ENCODE data around the gene GSDME.

The GSDME gene

GRCh38 chr7:24701261-24702235 is 55.7 kb downstream of the GSDME start:
- no peak for DNase-seq

DNA sequence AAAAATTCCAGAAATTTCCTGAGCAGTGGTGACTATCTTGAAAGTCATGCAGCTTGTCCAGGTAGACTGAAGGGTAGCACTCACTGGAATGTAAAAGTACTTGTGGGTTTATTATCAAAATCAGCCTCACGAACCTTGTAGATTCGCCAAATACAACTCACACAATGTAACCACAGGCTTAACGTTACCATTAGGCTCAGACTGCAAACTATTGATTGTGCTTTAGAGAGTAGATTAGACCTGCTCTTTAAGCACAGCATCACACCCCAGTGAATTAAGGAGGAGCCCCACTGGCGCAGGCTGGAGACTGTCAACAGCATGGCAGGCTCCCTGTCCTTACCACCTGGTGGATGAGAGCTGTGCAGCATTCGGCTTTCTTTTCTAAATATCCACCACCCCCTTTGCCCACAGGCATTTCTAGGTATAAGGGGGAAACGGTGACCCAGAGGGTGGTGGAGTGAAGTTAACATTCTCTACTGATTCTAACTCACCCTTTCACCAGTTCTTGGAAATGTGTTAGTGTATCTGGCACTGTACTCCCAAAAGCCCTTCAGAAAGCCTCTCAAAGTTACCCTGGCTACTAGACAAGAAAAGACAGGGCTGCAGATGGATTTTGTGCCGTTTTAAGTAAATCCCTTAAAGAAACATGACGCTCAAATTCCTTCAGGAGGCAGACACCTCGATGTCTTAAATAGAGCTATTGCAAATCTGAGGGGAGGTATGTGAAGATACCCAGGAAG is 56.6 kb downstream of the GSDME start:
- DNase-seq = no peak

GRCh38 chr7:24698531-24699266 is 58.6 kb downstream of the GSDME start:
- no peak for DNase-seq

GRCh38 chr7:24697416-24697815 is 59.8 kb downstream of the GSDME start:
- no peak for DNase-seq

DNA sequence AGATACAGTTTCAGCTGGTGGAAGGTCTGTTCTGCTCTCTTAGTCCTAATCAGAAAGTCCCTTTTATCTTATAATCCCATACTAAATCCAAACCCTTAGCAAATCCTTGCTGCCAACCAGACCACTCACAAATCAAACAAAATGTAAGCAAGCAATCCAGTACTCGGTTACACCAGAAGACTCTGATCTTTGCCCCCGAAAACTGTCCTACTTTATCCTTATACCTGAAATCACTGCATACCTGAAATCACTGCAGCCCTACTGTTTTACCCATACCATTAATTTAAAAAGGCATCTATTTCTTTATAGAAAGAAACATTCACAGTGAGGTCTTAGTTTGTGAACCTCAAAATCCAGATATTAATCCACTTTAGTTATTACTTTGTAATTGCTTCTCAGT is 64.7 kb downstream of the GSDME start:
- no peak for DNase-seq

- no peak for DNase-seq
These were observed 67.0 kb downstream of the GSDME start for GRCh38 chr7:24690251-24690650.

GRCh38 chr7:24685708-24686107 is 71.6 kb downstream of the GSDME start:
- DNase-seq = no peak

- DNase-seq = no peak
These were observed 86.5 kb downstream of the GSDME start for GRCh38 chr7:24670782-24671181.

- no peak for DNase-seq
These were observed 87.2 kb downstream of the GSDME start for GRCh38 chr7:24669971-24670591.

DNA sequence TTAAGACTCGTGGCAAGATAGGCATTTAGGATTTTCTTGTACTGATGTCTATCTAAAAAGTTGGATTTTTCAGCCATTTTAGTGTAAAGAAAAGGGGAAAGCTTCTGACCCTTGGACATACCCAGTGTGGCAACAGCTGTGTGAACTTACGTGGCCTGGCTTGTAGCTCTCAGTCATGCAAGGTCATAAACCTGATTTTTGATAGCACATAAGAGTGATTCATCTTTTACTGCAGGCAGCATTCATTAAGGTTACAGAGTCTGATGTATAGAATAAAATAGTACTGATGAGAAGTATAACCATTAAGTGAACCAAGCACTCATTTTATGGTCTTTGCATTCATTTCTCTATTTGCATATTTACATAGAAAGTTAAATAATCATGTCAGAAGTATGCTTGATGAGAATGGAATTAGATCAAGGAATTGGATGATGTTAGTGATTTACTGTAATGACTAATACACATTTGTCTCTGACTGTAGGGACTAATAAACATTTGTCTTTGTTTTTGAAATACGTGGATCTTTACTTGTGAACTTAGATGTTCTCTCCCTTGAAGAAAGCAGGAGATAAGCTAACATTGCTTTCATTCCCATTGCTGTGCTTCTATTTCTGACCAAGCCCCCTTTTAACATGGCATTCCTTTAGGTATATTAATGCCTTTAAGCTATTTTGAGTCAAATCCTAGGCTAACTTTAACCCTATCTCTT is 88.2 kb downstream of the GSDME start:
- no peak for DNase-seq

DNA sequence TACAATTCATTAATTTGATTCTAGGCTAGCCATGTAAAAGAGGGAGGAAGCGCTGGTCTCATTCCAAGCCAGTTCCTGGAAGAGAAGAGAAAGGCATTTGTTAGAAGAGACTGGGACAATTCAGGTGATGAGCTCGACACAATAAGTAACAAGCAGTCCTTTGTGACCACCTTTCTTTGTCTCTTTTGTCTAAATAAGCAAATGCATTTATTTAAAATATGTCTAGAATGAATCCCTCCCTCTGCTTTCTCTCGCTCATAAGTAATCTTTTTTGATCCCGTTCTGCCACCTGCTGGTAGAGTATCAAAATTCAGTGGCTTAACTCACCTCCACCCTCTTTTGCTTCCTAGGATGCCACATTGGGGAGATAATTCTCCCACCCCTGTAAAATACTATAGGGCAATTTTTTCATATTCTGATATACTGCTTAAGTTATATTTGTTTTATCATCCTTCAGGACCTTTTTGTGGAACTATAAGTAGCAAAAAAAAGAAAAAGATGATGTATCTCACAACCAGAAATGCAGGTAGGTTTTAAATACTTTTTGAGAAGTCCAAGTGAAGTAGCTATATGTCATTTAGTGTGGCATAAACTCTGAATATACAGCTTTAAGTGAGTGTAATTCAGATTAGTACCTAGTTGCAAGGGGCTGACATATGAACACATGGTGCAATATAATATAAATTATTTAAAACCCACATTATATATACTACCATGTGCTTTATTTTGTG is 91.5 kb downstream of the GSDME start:
- no peak for DNase-seq

DNA sequence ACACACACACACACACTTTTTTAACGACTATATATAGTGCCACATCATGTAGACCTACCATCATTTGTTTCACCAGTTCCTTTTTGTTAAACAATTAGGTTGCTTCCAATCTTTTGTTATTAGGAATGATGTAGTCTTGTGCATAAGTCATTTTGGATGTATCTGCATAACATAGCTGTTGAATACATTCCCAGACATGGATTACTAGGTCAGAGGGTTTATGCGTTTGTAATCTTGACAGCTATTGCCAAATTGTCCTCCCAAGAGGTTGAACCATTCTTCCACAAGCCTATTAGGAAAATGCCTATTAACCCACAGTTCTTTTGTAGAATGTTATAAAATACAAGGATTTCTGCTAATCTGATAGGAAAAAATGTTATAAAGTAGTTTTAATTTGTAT is 96.7 kb downstream of the GSDME start:
- DNase-seq = no peak

- DNase-seq = no peak
These were observed 97.8 kb downstream of the GSDME start for GRCh38 chr7:24659505-24659904.

DNA sequence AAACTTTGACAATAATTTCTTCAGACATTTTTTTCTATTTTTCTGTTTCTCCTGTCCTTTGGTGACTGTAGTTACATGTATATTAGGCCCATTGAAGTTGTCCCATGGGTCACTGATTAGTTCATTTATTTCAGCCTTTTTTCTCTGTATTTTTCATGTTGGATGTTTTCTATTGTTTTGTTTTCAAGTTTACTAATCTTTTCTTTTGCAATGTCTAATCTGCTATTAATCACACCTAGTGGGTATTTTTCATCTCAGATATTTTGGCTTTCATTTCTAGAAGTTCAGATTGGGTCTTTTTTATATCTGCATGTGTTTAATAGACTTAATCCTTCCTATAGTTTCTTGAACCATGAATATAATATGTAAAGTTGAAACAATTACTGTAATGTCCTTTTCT is 99.3 kb downstream of the GSDME start:
- DNase-seq = no peak

DNA sequence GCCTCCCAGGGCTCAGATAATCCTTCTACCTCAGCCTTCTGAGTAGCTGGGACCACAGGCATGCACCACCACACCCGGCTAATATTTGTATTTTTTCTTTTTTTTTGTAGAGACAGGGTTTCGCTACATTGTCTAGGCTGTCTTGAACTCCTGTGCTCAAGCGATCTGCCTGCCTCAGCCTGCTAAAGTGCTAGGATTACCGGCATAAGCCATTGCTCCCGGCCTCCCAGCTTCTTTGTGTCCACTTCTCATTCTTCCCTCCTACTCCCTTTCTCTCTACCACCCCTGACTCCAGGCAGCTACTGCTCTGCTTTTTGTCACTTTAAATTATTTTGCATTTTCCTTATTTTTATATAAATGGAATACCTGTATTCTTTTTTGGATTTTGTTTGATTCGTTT is 100.7 kb downstream of the GSDME start:
- no peak for DNase-seq

GRCh38 chr7:24654305-24654704 is 103.0 kb downstream of the GSDME start:
- no peak for DNase-seq

DNA sequence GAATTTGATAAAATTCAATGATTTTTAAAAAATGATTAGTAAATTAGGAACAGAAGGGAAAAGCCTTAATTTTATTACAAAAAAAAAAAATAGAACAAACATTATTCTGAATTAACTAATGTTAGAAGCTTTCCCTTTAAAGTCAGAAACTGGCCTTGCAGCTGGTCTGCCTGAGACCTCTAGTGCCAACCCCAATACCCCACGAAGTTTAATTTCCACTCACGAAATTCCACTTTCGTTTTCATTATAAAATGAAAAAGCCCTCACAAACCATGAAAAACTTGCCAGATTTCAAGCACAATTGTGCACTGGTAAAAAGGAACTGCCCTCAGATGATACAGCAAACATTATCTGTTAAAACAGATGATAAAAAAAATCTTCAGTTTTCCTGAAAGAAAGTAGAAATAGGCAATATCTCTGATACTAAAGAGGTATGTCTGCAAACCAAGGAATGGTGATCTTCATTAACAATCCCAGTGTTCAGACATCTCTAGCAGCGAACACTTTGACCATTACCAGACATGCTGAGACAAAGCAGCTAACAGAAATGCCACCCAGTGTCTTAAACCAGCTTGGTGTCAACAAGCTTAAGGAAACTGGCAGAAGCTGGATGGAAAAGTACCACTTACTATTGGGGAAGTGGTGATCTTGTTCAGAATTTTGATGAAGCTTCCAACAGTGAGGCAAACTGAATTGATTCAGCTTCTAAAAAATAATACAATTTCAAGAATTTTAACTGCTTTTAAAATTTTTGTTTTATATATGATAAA is 103.8 kb downstream of the GSDME start:
- no peak for DNase-seq

DNA sequence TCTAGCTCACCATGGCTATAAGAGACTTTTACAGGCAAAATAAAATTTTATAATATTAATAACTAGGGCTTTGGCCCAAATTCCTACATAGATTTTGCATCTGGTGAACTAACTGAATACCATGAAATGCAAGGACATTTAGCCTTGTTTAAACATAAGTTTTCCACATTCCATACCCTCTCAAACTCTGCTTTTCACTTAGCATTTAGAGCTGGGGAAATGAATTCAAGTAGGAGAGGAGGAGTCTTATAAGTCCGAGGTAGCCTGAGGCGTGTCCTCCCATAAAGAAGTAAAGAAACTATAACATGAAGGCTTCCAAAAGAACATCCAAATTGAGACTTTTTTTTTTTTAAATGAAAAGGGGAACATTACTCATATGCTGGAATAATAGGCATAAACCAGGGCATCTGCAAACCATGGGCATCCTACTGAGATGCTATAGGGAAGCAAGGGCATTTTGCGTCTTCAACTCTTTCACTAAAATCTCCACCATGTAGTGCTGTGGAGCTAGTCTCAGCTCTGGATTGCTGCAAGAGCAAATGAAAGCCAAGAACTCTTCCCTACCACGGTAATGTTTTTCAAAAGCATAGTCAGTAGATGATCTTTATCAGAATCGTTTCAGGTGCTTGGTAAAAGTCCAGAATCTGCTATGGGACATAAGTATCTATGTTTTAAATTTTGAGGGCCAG is 104.9 kb downstream of the GSDME start:
- DNase-seq = no peak
